Activated naive CD4-positive, alpha-beta T cell (primary cell): Measurements from ENCODE around the gene RAD51B.

ENCODE experiments used
- DNase-seq, 4 experiments: peaks; one replicate each; lab custom pipeline; 2025; lab: John Stamatoyannopoulos, UW

The RAD51B gene

GRCh38 chr14:67900231-67900630 lies 80.7 kb downstream of the RAD51B start:
- no peak for DNase-seq

GRCh38 chr14:67908052-67908754 lies 88.6 kb downstream of the RAD51B start:
- DNase-seq = no peak

DNA sequence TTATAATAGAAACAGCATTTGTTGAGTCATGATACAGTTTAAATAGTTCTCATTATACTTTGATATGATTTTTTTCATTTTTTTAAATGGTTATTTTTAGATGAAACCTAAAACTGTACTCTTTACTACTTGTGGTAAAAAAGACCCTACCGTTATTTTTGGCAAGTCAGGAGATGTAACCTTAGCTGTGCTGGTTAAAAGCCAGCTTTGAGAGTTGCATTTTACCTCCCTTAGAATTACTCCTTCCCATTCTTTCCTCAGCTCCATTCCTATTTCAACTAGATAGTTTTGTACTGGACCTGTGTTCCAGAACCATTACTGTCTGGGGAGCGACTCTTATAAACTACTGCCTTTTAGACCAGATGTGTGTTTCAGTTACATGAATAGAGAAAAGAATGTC lies 92.0 kb downstream of the RAD51B start:
- DNase-seq = no peak

DNA sequence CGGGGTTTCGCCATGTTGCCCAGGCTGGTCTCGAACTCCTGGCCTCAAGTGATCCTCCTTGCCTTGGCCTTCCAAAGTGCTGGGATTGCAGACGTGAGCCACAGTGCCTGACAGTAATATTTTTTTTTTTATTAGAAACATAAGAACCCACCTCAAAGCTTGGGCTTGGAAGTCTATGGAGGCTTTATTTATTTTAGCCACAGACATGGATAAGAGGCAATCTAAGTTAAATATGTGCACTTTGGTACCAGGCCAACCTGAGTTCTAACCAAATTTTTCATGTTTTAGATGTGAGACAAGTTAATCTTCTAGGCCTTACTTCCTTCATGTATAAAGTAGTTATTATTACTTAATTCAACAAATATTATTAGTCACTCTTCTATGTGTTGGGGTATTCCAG lies 96.9 kb downstream of the RAD51B start:
- no peak for DNase-seq

DNA sequence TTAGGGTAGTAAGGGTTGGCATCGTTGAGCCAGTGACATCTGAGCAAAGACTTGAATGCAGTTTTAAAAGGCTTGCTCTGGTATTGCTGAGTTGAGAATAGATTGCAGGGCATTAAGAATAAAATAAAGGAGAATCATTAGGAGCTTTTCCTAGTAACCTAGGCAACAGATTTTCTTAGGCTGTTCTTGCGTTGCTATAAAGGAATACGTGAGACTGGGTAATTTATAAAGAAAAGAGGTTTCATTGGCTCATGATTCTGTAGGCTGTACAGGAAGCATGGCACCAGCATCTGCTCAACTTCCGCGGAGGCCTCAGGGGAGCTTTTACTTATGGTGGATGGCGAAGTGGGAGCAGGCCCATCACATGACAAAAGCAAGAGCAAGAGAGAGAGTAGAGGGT lies 97.4 kb downstream of the RAD51B start:
- no peak for DNase-seq

DNA sequence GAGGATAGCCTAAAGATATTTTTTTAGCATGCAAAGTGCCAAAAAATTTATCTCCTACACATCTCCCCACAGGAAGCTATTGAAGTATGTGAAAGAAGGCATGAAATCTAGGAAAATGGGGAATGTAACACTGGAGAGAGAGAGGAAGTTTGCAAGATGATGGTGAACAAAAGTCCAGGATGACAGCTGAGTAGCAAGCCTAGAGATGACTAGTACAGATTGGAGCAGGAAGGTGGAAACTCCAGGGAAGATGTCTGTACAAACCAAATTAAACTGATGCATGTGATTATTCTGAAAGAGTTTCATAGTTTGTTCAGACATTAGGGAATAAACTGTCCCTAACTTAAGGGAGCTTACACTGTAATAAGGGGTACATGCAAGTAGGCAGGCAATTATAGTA lies 99.3 kb downstream of the RAD51B start:
- no peak for DNase-seq

DNA sequence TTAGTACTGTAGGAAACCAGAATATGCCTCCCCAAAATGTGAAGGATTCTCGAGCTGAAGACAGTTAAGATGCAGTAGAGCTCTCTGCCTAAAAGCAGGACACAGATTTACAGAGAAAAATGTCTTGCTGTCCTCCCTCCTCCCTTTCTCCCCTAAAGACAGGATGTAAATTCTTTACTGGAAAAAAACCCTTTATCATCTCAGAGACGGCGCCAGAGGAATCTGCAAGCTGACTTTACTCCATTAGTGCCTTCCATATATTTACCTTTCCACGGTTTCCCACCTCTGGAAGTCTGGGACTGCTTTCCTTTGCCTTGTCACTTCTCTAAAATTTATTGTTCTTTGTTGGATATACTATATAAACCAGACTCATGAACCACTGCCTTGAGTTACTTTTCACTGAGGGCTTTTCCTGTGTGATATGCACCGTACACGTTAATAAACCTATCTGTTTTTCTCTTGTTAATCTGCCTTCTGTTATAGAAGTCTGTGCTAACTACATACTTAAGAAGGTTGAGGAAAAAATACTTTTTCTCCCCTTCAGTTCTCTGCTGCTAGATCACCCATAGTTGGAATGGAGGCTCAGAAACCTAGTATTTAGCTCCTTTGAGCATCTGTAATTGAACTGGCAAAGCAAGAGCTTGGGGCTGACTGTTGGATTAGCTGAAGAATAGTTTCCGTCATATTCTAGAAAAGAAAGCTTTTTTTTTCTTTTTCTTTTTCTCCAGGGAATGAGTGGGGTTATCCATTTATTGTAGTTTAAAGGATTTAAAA lies 99.9 kb downstream of the RAD51B start:
- no peak for DNase-seq

DNA sequence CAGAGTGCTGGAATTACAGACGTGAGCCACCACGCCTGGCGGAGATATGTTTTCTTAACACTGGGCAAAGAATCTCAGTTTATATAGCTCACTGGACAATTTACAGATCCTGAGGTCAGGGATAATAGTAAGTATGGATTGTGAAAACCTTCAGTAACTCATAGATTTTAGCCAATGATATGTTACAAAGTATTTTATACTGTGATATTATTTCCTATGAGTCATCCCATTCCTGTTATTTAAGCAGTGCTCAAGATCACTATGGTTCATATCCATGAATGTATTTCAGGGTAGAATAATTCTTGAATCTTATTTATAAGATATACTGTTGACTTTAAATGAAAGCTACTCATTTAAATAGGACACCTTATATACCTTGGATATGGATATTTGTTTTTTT lies 107.2 kb downstream of the RAD51B start:
- DNase-seq = no peak

- DNase-seq = no peak
These were observed 107.7 kb downstream of the RAD51B start for GRCh38 chr14:67927244-67927643.

GRCh38 chr14:67928375-67928774 lies 108.8 kb downstream of the RAD51B start:
- DNase-seq = no peak

DNA sequence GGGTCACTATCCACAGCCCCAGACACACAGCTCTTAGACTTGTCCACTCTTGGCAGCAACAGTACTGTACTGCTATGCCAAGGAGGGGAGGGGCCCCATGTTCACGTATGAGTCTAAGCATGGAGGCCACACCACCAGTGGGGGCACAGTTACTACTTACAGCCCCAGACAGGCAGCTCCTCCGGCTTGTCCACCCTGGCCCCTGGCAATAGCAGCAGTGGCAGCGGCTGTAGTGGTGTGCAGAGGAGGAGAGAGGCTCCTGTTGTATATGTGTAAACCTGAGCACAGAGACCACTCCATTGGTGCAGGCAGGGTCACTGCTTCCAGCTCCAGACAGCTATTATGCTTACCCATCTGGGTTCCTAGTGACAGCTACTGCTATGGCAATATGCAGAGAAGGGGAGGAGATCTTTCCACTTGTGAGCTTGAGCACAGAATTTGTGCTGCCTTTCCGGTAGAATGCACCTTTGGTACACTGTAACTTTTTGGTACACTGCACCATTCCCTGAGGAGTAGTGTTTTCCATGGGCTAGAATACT lies 113.2 kb downstream of the RAD51B start:
- DNase-seq = no peak

GRCh38 chr14:67933266-67933665 lies 113.7 kb downstream of the RAD51B start:
- DNase-seq = no peak

DNA sequence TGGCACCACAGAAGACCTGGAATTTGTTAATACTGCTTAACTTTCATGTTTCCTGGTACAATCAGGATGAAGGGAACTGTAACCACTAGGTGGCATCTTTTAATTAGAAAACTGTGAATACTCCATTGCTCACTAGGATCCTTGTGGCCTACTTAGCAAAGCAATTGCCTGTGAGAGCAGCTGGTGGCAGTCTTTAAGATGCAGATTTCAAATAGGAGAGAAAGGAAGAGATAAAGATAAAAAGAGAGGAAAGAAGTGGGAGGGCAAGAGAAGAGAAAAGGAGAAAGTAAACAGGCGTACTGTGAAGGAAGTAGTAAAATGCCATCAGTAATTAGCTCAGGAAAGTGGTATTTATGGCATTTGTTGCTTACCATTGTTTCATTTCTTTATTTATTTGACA lies 114.5 kb downstream of the RAD51B start:
- DNase-seq = no peak

DNA sequence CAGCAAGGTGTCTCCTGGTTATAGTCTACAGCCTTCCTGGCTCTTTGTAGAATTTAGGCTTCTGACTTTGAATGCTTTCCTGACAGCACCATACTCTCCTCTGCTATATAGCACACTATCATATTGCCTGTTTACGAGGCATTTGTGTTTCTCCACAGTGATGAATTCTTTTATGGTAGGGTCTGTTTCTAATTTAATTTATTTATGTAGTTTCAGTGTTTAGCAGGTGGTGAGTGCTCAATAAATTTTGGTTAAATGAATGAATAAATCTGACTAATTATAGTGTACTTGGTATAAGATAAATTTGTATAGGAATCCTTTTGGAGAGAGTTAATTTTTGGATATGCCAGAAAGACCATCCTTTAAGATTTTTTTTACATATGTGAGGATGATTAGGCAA lies 115.3 kb downstream of the RAD51B start:
- DNase-seq = no peak

DNA sequence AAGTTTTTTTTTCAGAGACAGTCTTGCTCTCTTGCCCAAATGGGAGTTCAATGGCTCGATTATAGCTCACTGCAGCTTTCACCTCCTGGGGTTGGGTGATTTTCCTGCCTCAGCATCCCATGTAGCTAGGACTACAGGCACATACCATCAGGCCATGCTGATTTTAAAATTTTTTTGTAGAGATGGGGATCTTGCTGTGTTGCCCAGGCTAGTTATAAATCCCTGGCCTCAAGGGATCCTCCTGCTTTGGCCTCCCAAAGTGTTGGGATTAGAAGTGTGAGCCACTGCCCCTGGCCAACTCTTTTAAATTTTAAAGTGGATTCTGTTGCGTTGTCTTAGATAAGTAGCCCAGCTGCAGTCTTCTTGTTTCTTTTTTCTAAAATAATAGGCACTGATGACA lies 115.8 kb downstream of the RAD51B start:
- no peak for DNase-seq

GRCh38 chr14:67938071-67938470 lies 118.5 kb downstream of the RAD51B start:
- no peak for DNase-seq

DNA sequence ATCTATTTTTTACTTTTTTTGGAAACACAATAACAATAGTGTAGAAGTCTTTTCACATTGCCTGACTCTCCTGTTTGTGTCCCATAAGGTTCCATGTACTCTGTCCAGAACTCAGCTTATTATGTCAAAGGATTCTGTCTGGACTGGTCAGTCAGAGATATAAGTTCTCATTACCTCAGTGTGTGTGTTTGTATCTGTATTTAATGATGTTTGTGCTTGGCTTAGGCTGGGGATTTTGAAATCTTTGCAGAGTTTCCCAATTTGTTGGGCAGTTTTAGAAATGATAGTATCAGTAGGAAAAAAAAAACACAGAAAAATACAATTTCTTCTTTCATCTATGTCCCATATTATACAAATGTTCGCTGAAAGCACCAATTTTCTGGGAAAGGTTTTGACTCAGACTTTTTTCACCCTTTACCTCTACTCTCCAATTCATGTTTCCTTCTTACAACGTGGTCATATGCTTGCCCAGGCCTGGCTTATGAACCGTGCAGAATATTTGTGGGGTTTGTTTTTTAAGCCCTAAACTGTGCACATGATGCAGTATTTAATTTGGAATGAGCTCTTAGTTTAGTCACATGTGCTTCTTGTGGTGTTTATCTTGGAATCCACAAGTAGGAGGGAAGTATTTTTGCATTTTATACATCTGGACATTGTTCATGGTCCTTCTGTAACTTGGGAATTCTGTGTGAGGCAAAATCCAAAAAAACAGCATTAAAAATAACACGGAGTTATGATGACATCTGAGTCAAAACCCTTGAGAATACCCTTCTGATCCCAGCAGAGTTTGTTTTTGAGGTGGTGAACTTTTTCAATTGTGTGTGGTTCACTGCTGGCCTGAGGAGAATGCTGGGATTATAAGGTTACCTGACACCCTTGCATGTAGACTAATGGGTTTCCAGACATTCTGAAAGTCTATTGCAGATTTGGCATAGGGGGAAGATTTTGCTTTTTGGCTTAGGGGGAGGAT lies 121.2 kb downstream of the RAD51B start:
- DNase-seq = no peak

- DNase-seq = no peak
These were observed 122.0 kb downstream of the RAD51B start for GRCh38 chr14:67941456-67942018.

DNA sequence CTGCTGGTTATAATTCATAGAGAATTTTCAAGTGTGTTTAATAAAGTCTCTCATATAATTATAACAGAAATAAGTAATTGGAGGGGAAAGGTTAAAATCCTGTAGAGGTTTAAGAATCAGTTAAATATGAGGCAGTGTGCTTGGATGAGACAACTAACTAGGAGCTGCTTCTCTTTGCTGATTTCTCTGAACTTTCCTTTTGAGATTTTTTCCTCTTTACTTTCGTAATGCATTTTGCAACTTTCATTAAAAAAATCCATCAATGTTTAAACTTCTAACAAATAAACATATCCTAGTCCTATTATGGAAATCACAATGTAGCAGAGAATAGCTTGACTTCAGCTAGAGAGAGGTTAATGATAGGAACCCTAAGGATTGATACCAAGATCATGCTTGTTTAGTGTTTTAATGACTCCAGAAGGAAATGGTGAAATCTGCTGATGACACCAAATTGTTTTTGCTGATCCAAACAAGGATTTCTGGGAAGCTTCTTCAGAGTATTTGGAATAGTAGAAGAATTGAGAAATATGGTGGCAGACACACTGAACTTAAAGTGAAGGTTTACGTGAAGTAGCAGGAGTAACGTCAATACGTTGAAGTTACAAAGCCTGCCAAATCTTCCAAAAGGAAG lies 122.6 kb downstream of the RAD51B start:
- DNase-seq = no peak

DNA sequence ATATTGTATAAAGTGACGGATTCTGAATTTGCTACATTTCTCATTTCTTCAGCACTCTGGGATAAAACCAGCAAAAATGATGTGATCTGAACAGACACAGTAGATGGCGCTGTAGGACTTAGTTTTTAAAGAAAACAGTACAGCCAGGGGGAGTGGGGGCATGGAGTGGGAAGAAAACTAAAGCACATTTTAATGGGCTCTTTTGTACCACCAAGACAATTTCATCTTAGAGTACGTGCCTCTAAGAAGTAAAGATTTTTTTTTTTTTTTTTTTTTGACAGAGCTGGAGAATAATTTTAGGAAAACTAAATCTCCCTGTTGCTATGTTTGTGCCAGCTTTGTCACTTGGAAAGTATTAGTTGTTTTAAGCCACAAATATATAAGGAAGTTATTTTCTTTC lies 124.4 kb downstream of the RAD51B start:
- DNase-seq = no peak

DNA sequence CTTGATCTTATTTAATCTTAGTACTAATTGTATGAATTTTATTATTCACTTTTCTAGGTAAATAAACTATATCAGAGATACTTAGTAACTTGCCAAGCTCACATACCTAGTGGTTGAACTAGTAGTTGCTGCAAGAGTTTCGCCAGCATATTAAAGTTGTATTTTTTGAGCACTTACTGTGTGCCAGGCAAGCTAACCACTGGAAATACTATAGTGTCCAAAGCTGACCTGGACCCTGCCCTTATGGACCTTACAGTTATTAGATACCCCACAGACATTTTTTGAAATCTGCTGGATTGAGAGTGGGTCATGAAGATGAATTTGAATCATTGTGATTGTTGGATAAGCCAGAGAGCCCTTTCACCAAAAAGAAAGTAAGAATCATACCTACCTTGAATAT lies 125.0 kb downstream of the RAD51B start:
- no peak for DNase-seq
